ENCODE results near the gene KDM4C.

Gene KDM4C

GRCh38 chr9:6829536-6829935, 71.8 kb downstream of the KDM4C start:
- no peak for TF ChIP-seq CTCF (IDR thresholded peaks at IDR 0.05; ENCODE audit: low read depth, low read length)
- H3K4me3 ChIP-seq (replicated peaks in 1 of 2; ENCODE audit: low read depth in 2 of 2, low read length in 2 of 2) = no peak overlapping the region
- no peak for DNase-seq (ENCODE audit: low read depth in 2 of 2)

- H3K4me3 ChIP-seq (replicated peaks in 1 of 2; ENCODE audit: low read depth in 2 of 2, low read length in 2 of 2) = no peak overlapping the region
- no peak for TF ChIP-seq CTCF (IDR thresholded peaks at IDR 0.05; ENCODE audit: low read depth, low read length)
- peak; percentile 73 to 90 for DNase-seq (ENCODE audit: low read depth in 2 of 2)
These were observed 75.9 kb downstream of the KDM4C start for GRCh38 chr9:6833518-6834192.

GRCh38 chr9:6834306-6834705, 76.5 kb downstream of the KDM4C start:
- no peak for TF ChIP-seq CTCF (IDR thresholded peaks at IDR 0.05; ENCODE audit: low read depth, low read length)
- no peak overlapping the region for H3K4me3 ChIP-seq (replicated peaks in 1 of 2; ENCODE audit: low read depth in 2 of 2, low read length in 2 of 2)
- DNase-seq (ENCODE audit: low read depth in 2 of 2) = no peak

- DNase-seq (ENCODE audit: low read depth in 2 of 2) = peak; percentile 35 to 75
- TF ChIP-seq CTCF (IDR thresholded peaks at IDR 0.05; ENCODE audit: low read depth, low read length) = no peak
- H3K4me3 ChIP-seq (replicated peaks in 1 of 2; ENCODE audit: low read depth in 2 of 2, low read length in 2 of 2) = no peak overlapping the region
These were observed 80.4 kb downstream of the KDM4C start for GRCh38 chr9:6838158-6838557.

- no peak for TF ChIP-seq CTCF (IDR thresholded peaks at IDR 0.05; ENCODE audit: low read depth, low read length)
- no peak overlapping the region for H3K4me3 ChIP-seq (replicated peaks in 1 of 2; ENCODE audit: low read depth in 2 of 2, low read length in 2 of 2)
- peak; percentile 40 to 60 for DNase-seq (ENCODE audit: low read depth in 2 of 2)
These were observed 84.8 kb downstream of the KDM4C start for GRCh38 chr9:6842584-6842947.

GRCh38 chr9:6843742-6844141, 86.0 kb downstream of the KDM4C start:
- DNase-seq (ENCODE audit: low read depth in 2 of 2) = peak in 1 of 2 donors; percentile 6
- no peak for TF ChIP-seq CTCF (IDR thresholded peaks at IDR 0.05; ENCODE audit: low read depth, low read length)
- no peak overlapping the region for H3K4me3 ChIP-seq (replicated peaks in 1 of 2; ENCODE audit: low read depth in 2 of 2, low read length in 2 of 2)

- DNase-seq (ENCODE audit: low read depth in 2 of 2) = no peak
- no peak for TF ChIP-seq CTCF (IDR thresholded peaks at IDR 0.05; ENCODE audit: low read depth, low read length)
- H3K4me3 ChIP-seq (replicated peaks in 1 of 2; ENCODE audit: low read depth in 2 of 2, low read length in 2 of 2) = no peak overlapping the region
These were observed 86.5 kb downstream of the KDM4C start for GRCh38 chr9:6844267-6844666.
